GM12874 (cell line): ENCODE results near the gene PGBD5.

ENCODE experiments used
- TF ChIP-seq, protein P1 (sequence below): IDR thresholded peaks from 2 replicates; pipeline ENCODE4 v1.5.1; 2011; ENCODE audit warnings: low read depth, mild to moderate bottlenecking, control low read depth, low read length, moderate library complexity; ENCODE audit not compliant: insufficient read depth

Gene PGBD5

GRCh38 chr1:230306169-230306568, 120.0 kb downstream of the PGBD5 start:
- TF ChIP-seq, protein P1, sequence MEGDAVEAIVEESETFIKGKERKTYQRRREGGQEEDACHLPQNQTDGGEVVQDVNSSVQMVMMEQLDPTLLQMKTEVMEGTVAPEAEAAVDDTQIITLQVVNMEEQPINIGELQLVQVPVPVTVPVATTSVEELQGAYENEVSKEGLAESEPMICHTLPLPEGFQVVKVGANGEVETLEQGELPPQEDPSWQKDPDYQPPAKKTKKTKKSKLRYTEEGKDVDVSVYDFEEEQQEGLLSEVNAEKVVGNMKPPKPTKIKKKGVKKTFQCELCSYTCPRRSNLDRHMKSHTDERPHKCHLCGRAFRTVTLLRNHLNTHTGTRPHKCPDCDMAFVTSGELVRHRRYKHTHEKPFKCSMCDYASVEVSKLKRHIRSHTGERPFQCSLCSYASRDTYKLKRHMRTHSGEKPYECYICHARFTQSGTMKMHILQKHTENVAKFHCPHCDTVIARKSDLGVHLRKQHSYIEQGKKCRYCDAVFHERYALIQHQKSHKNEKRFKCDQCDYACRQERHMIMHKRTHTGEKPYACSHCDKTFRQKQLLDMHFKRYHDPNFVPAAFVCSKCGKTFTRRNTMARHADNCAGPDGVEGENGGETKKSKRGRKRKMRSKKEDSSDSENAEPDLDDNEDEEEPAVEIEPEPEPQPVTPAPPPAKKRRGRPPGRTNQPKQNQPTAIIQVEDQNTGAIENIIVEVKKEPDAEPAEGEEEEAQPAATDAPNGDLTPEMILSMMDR, result peak; percentile 27; the same call in 1 of the 2 replicates

DNA sequence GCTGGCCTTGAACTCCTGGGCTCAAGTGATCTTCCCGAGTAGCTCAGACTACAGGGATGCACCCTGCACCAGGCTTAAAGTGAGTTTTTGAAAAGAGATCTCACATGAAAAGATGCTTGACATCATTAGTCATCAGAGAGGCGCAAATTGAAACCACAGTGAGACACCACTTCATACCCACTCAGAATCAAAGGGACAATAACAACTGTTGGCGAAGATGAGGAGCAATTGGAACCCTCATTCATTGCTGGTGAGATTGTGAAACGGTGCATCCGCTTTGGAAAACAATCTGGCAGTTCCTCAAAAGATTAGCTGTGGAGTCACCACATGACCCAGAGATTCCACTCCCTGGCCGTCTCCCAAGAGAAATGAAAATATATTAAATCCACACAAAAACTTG, 122.3 kb downstream of the PGBD5 start:
- TF ChIP-seq, protein P1, result no peak

GRCh38 chr1:230303069-230303468, 123.1 kb downstream of the PGBD5 start:
- TF ChIP-seq, protein P1, result no peak

GRCh38 chr1:230301822-230302221, 124.3 kb downstream of the PGBD5 start:
- TF ChIP-seq, protein P1, result no peak

DNA sequence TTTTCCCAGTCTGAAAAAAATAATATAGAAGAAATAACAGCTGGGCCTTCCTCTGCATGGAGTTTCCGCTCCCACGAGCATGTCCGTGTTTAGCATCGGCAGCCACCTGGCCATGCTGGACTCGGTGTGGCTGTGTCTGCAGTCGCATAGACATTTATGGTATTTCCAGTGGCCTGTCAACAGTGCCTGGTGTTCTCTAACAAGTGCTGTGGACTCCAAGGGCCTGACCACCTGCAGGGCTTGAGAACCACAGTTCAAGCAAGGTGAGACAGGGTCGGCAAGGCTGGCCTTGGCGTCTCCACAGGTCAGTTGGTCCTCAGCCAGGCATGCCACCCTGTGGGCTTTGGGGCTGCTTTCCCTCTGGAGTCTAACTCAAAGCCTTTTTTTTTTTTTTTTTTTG, 124.8 kb downstream of the PGBD5 start:
- TF ChIP-seq, protein P1, result no peak

DNA sequence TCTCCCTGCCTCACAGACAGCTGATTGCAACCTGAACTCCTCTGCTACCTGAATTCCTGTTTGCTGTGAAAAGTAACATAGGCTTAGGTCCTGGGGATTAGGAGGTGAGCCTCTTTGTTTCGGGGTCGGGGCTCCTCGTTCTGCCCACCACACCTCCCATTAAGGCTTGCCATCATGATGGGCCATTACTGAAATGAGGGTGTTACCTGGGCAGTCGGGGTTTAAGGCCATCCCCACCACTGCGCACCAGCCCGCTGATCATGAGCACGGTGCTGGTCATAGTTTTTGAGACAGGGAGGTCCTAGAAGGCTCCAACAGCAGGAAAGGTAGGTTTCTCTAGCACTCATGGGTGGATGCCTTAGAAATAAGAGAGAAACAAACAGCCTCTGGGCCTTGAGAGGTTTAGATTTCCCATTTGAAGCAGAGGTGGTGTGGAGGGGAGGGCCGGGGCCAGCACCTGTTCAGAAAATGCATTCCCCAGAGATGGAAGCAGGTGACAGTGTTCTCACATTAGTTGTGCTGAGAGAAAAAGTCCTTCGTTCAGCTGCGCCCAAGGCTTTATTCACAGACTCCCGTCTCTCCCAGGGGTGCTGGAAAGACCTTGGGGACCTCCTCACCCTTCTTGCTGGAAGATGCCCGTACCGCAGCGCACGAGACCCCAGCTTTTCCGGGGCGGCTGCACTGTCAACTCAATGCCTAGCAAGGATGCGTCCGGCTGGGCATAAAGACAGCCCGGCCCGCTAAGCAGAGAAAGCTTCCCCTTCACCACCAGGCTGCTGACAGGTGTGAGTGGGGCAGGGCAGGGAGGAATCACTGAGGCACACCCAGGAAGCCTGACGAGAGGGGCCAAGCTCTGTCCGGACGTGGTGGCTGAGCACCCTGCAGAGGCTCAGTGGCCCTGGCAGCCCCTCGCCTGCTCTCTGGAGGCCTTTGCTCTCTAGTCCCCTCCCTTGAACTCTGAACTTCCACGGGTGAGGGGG, 125.5 kb downstream of the PGBD5 start:
- TF ChIP-seq, protein P1, result no peak

- TF ChIP-seq, protein P1, result no peak
These were observed 126.7 kb downstream of the PGBD5 start for GRCh38 chr1:230299191-230300006.
